SJSA1 (cell line): ENCODE measurements around the gene FTHL17. TPM values are rescaled to one million over a fixed set of nuclear protein-coding genes. Genes with fewer than 3 reads are reported as not detected.

Source experiments
- DNase-seq, 2 experiments: peaks; one replicate each; pipeline ENCODE4 v3.0.0-alpha.2; 2015 to 2020; ENCODE audit warnings: low spot score in 2 of 2, low read depth in 1 of 2
- H3K27ac ChIP-seq: fragments of 250-450 bp; sonication (Bioruptor Pico); 2 replicates; pipeline ENCODE4 v1.5.1; 2020; ENCODE audit warnings: mild to moderate bottlenecking, moderate library complexity
- H3K27me3 ChIP-seq: fragments of 250-450 bp; sonication (Bioruptor Pico); replicated peaks from 2 replicates; pipeline ENCODE4 v1.5.1; 2020; ENCODE audit warnings: mild to moderate bottlenecking, moderate library complexity
- H3K36me3 ChIP-seq: fragments of 250-450 bp; sonication (Bioruptor Pico); 2 replicates; pipeline ENCODE4 v1.5.1; 2020; ENCODE audit warnings: mild to moderate bottlenecking
- H3K4me1 ChIP-seq: fragments of 250-450 bp; sonication (Bioruptor Pico); replicated peaks from 2 replicates; pipeline ENCODE4 v1.6.1; 2021; ENCODE audit warnings: mild to moderate bottlenecking
- H3K4me3 ChIP-seq: fragments of 250-450 bp; sonication (Bioruptor Pico); 2 replicates; pipeline ENCODE4 v1.5.1; 2020; ENCODE audit warnings: mild to moderate bottlenecking
- H3K9me3 ChIP-seq: fragments of 250-450 bp; sonication (Bioruptor Pico); replicated peaks from 2 replicates; pipeline ENCODE4 v1.5.1; 2020; ENCODE audit warnings: mild to moderate bottlenecking
- total RNA-seq: library from RNA; depleted of rRNA; stranded (reverse); fragments of >200 nt; shearing (Covaris generic); gene quantifications from 2 replicates; pipeline ENCODE4 v1.2.3, GENCODE V29; 2014; rRNA removed

FTHL17 gene
- total RNA-seq, result not detected in 2 replicates

DNA sequence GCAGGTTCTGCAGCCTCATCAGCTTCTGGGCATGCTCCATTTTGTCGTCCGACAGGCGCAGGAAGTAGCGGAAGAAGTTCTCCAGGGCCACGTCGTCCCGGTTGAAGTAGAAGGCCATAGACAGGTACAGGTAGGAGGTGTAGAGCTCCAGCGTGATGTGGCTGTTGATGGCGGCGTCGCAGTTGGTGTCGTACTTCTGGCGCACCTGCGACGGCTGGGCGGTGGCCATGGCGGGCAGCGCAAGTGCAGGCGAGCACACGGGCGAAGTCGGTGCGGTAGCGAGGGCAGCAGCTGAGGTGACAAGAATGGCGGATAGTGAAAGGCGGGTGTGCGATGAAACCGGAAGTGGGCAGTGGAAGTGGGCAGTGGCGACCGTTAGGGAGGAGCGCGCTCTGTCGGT lies at the start of gene FTHL17:
FTHL17 (minus strand) TSS at position 317 of the 400 bp plus-strand sequence; CDS start at position 229, 88 bp downstream.
- Histone ChIP-seq H3K4me1 (no peaks in the 10 kb centered on the region), H3K36me3 (no peaks in the 10 kb centered on the region), H3K9me3 (no peaks in the 10 kb centered on the region), H3K27me3 (no peaks in the 10 kb centered on the region), H3K27ac (no peak within 1 kb of the TSS), H3K4me3 (no peak within 1 kb of the TSS)
- DNase-seq, result no peak

DNA sequence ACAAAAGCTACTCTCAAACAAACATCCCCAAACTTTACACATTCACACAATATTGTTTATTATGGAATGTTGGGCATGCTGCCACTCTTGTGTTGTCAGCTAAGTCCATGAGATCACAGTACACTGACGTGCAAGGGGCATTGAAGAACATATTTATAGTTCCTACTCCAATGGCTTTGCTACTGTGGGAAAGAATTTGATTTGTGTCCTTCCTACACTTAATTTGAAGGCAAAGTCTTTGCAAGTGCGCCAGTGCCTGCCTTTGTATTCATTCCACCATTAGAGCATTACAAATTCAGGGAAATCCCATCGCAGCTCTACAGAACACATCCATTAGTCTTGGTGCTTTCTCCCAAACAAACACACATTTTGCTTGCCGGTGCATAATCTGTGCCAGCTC lies 45.4 kb upstream of the FTHL17 start:
- no peaks in the 10 kb centered on the region for H3K36me3 ChIP-seq
- H3K27ac ChIP-seq, result no peak overlapping the region
- DNase-seq, result no peak
- no peaks in the 10 kb centered on the region for H3K9me3 ChIP-seq
- no peak overlapping the region for H3K4me3 ChIP-seq
- H3K27me3 ChIP-seq, result no peaks in the 10 kb centered on the region
- no peaks in the 10 kb centered on the region for H3K4me1 ChIP-seq

GRCh38 chrX:31115398-31115797 lies 43.6 kb upstream of the FTHL17 start:
- H3K27ac ChIP-seq, result no peak overlapping the region
- no peak overlapping the region for H3K4me3 ChIP-seq
- H3K36me3 ChIP-seq, result no peaks in the 10 kb centered on the region
- H3K27me3 ChIP-seq, result no peaks in the 10 kb centered on the region
- no peak for DNase-seq
- no peaks in the 10 kb centered on the region for H3K9me3 ChIP-seq
- no peaks in the 10 kb centered on the region for H3K4me1 ChIP-seq

DNA sequence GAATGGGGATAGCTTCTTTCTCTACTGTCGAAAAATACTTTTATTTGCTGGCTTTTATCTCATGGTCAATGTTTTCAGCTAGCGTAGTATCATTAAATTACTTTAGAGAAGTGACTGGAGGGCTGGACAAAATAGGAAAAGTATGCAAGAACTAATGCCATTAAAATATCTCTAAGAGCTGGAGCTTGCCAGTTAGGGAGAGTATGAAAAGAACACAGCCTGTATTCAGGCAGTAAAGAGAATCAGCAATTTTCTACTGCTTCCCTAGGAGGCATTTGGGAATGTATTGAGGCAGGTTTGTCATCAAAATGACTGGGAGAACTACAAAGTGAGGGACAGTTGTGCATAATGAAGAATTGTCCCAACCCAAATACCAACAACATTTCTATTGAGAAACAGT lies 43.0 kb upstream of the FTHL17 start:
- Histone ChIP-seq H3K36me3 (no peaks in the 10 kb centered on the region), H3K4me3 (no peak overlapping the region), H3K4me1 (no peaks in the 10 kb centered on the region), H3K27ac (no peak overlapping the region), H3K27me3 (no peaks in the 10 kb centered on the region), H3K9me3 (no peaks in the 10 kb centered on the region)
- DNase-seq, result no peak

DNA sequence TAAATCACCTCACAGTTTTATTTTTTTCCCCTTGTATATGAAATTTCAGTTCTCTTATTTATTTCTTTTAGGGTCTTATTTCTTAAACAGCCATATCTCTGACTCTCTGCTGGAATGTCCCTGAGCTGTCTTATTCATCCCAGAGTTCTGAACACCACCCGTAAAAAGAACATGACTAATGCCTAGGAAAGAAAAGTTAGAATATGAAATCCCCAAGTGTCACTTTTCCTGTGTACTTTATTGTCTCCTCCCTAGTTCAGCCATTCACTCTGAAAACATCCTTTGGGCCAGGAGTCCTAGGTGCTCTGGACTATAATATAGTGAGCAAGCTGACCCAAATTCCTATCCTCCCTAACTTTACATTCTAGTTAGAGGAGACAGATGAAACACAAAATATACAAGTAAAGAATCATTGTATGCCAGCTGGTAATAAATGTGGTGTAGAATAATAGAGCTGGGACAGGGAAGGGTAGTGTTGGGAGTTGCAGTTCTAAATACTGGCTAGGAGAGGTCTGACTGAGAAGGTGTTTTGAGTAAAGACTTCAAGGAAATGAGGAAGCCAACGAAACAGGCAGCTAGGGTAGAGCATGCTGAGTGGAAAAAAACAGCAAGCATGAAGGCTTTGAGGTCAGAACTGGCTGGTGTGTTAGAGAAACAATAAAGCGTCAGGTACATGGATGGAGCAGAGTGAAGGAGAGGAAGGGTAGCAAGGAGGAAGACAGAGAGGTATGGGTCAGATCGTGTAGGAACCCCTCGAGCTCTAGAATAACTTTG lies 40.6 kb upstream of the FTHL17 start:
- Histone ChIP-seq H3K4me3 (no peak overlapping the region), H3K27ac (no peak overlapping the region)
- no peak for DNase-seq

DNA sequence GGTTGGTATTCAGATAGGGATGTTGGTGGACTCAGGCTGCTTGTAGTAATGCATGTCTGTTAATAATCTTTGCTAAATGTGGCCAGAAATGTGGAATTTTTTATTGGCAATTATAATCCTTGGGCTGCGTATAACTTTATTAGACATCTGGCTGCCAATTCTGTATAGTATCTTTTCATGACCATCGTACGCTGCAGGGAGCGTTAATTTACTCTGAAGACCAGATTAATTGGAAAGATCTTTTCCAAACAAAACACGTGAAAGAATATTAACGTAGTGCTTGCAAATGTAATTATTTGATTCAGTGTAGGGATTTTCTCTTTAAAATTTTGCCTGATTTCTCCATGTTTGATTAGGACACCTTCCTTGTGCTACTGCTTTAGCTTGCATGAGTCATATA lies 38.8 kb upstream of the FTHL17 start:
- Histone ChIP-seq H3K4me3 (no peak overlapping the region), H3K9me3 (no peaks in the 10 kb centered on the region), H3K36me3 (no peaks in the 10 kb centered on the region), H3K27me3 (no peaks in the 10 kb centered on the region), H3K27ac (no peak overlapping the region), H3K4me1 (no peaks in the 10 kb centered on the region)
- DNase-seq, result no peak

More for the DNA sequence above, 40.6 kb upstream of the FTHL17 start:
- H3K9me3 ChIP-seq, result no peaks in the 10 kb centered on the region
- H3K4me1 ChIP-seq, result no peaks in the 10 kb centered on the region
- no peaks in the 10 kb centered on the region for H3K27me3 ChIP-seq
- H3K36me3 ChIP-seq, result no peaks in the 10 kb centered on the region

DNA sequence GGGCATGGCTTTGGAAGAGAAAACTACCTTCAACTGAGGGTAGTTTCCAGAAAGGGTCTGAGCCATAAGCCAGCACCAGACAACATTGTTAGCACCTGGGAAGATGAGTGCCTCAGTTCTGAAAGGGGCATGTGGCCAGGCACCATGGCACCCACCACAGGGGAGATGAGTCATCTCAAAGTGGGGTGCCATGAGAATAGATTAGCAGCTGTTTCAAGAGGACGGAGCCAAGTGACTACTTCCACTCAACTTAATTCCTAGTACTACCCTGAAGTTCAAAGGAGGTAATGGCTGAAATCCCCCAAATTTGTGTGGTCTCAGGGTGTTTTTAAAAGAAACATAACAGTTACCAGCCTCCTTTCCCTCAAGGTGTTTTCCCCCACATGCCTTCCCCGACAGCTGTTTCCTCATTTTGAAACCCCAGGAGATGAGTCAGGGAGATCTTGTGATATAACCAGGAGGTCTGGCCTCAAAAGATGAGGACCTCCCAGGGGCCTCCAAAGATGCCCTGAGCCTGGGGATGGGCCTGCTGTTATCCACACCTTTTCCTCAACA lies 27.8 kb upstream of the FTHL17 start:
- no peaks in the 10 kb centered on the region for H3K36me3 ChIP-seq
- H3K4me3 ChIP-seq, result no peak overlapping the region
- H3K9me3 ChIP-seq, result no peaks in the 10 kb centered on the region
- no peak for DNase-seq
- no peaks in the 10 kb centered on the region for H3K4me1 ChIP-seq
- H3K27me3 ChIP-seq, result no peaks in the 10 kb centered on the region
- H3K27ac ChIP-seq, result no peak overlapping the region

- no peak overlapping the region for H3K4me3 ChIP-seq
- no peak overlapping the region for H3K27ac ChIP-seq
- no peak for DNase-seq
- no peaks in the 10 kb centered on the region for H3K27me3 ChIP-seq
- H3K4me1 ChIP-seq, result no peaks in the 10 kb centered on the region
- H3K36me3 ChIP-seq, result no peaks in the 10 kb centered on the region
- no peaks in the 10 kb centered on the region for H3K9me3 ChIP-seq
Observed at GRCh38 chrX:31098079-31098478, 26.2 kb upstream of the FTHL17 start.

GRCh38 chrX:31093639-31093975 lies 21.8 kb upstream of the FTHL17 start:
- Histone ChIP-seq H3K4me1 (no peaks in the 10 kb centered on the region), H3K27me3 (no peaks in the 10 kb centered on the region), H3K36me3 (no peaks in the 10 kb centered on the region), H3K4me3 (no peak overlapping the region), H3K27ac (no peak overlapping the region), H3K9me3 (no peaks in the 10 kb centered on the region)
- no peak for DNase-seq

DNA sequence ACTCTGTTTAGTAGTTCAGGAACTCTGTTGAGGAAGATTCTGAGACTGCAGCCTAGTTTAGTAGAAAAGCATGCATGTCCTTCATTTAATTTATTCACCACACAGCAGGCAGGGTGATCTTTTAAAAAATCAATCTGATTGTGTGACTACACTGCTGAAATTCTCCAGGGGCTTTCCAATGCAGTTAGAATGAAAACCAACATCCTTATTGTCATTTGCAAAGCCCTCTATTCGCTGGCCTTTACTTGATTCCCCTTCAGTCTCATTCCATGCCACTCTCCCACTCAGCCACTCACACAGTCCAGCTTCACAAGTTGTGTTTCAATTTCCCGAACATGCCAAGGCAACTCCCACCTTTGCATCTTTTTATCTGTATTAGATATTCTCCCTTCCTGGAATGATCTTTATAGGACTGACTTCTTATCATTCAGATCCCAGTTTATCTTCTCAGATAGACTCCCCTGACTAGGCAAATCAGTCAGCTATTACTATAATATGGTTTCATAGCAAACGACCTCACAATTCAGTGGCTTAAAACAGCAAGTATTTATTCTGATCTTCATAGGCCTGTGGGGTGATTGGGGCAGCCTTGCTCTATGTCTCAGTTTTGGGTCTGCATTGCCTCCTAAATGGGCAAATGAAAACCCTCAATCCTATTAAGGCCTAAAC lies 21.3 kb upstream of the FTHL17 start:
- DNase-seq, result no peak
- no peak overlapping the region for H3K27ac ChIP-seq
- no peaks in the 10 kb centered on the region for H3K27me3 ChIP-seq
- H3K4me1 ChIP-seq, result no peaks in the 10 kb centered on the region
- H3K4me3 ChIP-seq, result no peak overlapping the region
- H3K36me3 ChIP-seq, result no peaks in the 10 kb centered on the region
- no peaks in the 10 kb centered on the region for H3K9me3 ChIP-seq

GRCh38 chrX:31092476-31092875 lies 20.6 kb upstream of the FTHL17 start:
- H3K36me3 ChIP-seq, result no peaks in the 10 kb centered on the region
- H3K27ac ChIP-seq, result no peak overlapping the region
- no peak for DNase-seq

GRCh38 chrX:31091819-31092218 lies 20.0 kb upstream of the FTHL17 start:
- Histone ChIP-seq H3K36me3 (no peaks in the 10 kb centered on the region), H3K27ac (no peak overlapping the region), H3K4me1 (no peaks in the 10 kb centered on the region), H3K9me3 (no peaks in the 10 kb centered on the region), H3K4me3 (no peak overlapping the region), H3K27me3 (no peaks in the 10 kb centered on the region)
- DNase-seq, result no peak

More at GRCh38 chrX:31092476-31092875, 20.6 kb upstream of the FTHL17 start:
- no peaks in the 10 kb centered on the region for H3K4me1 ChIP-seq
- no peaks in the 10 kb centered on the region for H3K27me3 ChIP-seq
- H3K9me3 ChIP-seq, result no peaks in the 10 kb centered on the region
- no peak overlapping the region for H3K4me3 ChIP-seq

DNA sequence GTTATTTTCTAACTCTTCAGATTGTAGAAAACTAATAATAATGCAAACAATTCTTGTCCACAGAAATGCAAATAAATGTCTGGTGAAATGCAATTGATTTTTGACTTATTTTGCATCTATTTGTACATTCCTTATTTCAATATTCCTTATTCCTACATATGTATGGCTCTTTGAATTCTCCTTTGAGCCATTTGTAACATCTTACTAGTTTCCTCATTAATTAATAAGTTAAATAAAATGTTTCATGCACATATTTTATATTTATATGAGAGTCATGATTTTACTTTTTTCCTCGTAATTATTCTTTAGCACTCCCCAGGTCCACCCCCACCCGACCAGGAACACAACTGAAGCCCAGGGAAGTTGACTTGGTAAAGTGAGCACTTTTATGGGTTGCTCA lies 2.7 kb upstream of the FTHL17 start:
- Histone ChIP-seq H3K4me3 (no peak overlapping the region), H3K9me3 (no peaks in the 10 kb centered on the region), H3K27ac (no peak overlapping the region), H3K27me3 (no peaks in the 10 kb centered on the region), H3K4me1 (no peaks in the 10 kb centered on the region), H3K36me3 (no peaks in the 10 kb centered on the region)
- DNase-seq, result no peak

DNA sequence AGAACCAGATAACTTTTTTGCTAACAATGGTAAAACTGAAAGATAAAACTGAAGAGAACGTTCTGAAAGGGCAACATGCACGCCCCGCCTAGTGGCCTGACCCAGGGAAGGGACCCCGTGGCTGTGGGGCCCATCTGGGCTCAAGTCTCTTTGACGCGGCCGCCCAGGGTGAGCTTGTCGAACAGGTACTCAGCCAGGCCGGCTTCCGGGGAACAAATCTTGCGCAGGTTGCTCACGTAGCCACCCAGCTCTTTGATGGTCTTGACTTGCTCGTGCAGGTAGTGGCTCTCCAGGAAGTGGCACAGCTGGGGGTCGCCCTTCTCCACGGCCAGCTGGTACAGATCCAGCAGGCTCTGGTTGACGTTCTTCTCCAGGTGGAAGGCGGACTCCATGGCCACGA lies 579 bp downstream of the FTHL17 start:
- Histone ChIP-seq H3K36me3 (no peaks in the 10 kb centered on the region), H3K4me1 (no peaks in the 10 kb centered on the region), H3K9me3 (no peaks in the 10 kb centered on the region), H3K4me3 (no peak overlapping the region), H3K27me3 (no peaks in the 10 kb centered on the region), H3K27ac (no peak overlapping the region)
- DNase-seq, result no peak
